ENCODE results near the gene PRKCB.

Gene PRKCB

DNA sequence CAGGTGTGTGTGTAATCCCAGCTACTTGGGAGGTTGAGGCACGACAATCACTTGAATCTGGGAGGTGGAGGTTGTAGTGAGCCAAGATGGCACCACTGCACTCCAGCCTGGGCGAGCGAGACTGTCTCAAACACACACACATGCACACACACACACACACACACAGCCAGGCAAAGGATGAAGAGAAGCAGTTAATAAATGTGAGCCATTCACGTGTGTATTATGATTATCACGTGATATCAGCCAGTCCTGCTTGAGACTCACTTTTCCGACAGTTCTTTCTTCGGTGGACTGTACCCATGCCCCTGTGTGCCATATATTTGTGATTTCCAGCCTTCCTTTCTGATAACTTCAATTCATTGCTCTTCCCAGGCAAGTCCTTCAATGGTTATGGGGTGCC, 119.3 kb downstream of the PRKCB start:
- Histone ChIP-seq H3K27me3 (ENCODE audit: low read length) (no peaks in the 10 kb centered on the region), H3K27ac (ENCODE audit: low read depth, low read length) (no peak overlapping the region), H3K4me2 (ENCODE audit: low read depth, low read length, poor library complexity, severe bottlenecking) (no peak overlapping the region), H4K20me1 (ENCODE audit: low read depth, low read length) (no peaks in the 10 kb centered on the region), H3K9me2 (replicated peaks; ENCODE audit: insufficient read depth, low read length) (no peaks in the 10 kb centered on the region), H2AFZ (ENCODE audit: low read depth, low read length, severe bottlenecking) (no peak overlapping the region), H3K9me3 (ENCODE audit: insufficient read depth, low read length) (0 out of 2 replicates have a peak, but pooled peaks cover 3% of the 10 kb centered on the region), H3K9ac (ENCODE audit: low read length) (no peak overlapping the region), H3F3A (ENCODE audit: insufficient read depth) (no peaks in the 10 kb centered on the region), H3K36me3 (ENCODE audit: low read length) (no peaks in the 10 kb centered on the region), H3K79me2 (ENCODE audit: insufficient read depth, low read length) (no peaks in the 10 kb centered on the region), H3K4me3 (ENCODE audit: insufficient read depth, low read length, poor library complexity, severe bottlenecking) (no peak overlapping the region)
- TF ChIP-seq, protein P1, sequence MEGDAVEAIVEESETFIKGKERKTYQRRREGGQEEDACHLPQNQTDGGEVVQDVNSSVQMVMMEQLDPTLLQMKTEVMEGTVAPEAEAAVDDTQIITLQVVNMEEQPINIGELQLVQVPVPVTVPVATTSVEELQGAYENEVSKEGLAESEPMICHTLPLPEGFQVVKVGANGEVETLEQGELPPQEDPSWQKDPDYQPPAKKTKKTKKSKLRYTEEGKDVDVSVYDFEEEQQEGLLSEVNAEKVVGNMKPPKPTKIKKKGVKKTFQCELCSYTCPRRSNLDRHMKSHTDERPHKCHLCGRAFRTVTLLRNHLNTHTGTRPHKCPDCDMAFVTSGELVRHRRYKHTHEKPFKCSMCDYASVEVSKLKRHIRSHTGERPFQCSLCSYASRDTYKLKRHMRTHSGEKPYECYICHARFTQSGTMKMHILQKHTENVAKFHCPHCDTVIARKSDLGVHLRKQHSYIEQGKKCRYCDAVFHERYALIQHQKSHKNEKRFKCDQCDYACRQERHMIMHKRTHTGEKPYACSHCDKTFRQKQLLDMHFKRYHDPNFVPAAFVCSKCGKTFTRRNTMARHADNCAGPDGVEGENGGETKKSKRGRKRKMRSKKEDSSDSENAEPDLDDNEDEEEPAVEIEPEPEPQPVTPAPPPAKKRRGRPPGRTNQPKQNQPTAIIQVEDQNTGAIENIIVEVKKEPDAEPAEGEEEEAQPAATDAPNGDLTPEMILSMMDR (IDR thresholded peaks at IDR 0.05; ENCODE audit: insufficient read depth, low read length, poor library complexity, severe bottlenecking), result no peak
- TF ChIP-seq EZH2phosphoT487 (conservative IDR thresholded peaks at IDR 0.05; ENCODE audit: low read length), result no peak

- no peak overlapping the region for H3K27ac ChIP-seq (ENCODE audit: low read depth, low read length)
- H3K4me2 ChIP-seq (ENCODE audit: low read depth, low read length, poor library complexity, severe bottlenecking), result no peak overlapping the region
- TF ChIP-seq, protein P1 (IDR thresholded peaks at IDR 0.05; ENCODE audit: insufficient read depth, low read length, poor library complexity, severe bottlenecking), result no peak
- no peak for TF ChIP-seq EZH2phosphoT487 (conservative IDR thresholded peaks at IDR 0.05; ENCODE audit: low read length)
- 0 out of 2 replicates have a peak, but pooled peaks cover 3% of the 10 kb centered on the region for H3K9me3 ChIP-seq (ENCODE audit: insufficient read depth, low read length)
- H3F3A ChIP-seq (ENCODE audit: insufficient read depth), result no peaks in the 10 kb centered on the region
- H3K27me3 ChIP-seq (ENCODE audit: low read length), result no peaks in the 10 kb centered on the region
- H3K79me2 ChIP-seq (ENCODE audit: insufficient read depth, low read length), result no peaks in the 10 kb centered on the region
- H3K9me2 ChIP-seq (replicated peaks; ENCODE audit: insufficient read depth, low read length), result no peaks in the 10 kb centered on the region
- H4K20me1 ChIP-seq (ENCODE audit: low read depth, low read length), result no peaks in the 10 kb centered on the region
- H3K9ac ChIP-seq (ENCODE audit: low read length), result no peak overlapping the region
- H2AFZ ChIP-seq (ENCODE audit: low read depth, low read length, severe bottlenecking), result no peak overlapping the region
- H3K36me3 ChIP-seq (ENCODE audit: low read length), result no peaks in the 10 kb centered on the region
- H3K4me3 ChIP-seq (ENCODE audit: insufficient read depth, low read length, poor library complexity, severe bottlenecking), result no peak overlapping the region
These were observed 121.5 kb downstream of the PRKCB start for GRCh38 chr16:23957287-23957686.

DNA sequence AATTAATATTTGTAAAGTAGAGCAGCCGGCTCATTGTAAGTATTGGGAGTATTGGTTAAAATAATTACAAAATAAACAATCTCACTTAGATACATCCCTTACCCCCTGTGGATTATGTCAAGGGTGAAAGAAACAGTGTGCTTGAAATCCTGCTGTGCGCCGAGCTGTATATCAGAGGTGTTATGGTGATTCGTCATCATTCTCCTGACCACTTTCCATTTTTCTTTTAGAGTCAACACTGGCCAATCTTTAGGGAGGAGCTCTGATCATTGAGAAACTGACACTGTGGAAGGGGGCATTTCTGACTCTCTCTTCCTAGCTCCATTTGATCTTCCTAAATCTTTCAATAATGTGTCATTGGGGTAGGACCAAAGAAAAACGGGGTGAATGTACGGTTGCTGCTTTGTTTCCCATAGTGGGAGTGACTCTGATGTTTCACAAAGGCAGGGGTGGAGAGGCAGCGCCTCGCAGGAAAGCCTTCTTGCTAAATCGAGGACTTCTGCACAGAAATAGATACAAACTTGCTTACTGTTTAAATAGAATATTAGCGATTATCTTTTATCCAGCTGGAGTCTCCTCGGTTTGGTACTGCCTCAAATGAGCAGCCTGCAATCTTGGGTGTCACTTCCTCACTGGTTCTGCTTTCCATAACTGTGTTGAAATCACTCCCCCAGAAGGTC, 123.4 kb downstream of the PRKCB start:
- Histone ChIP-seq H3K4me2 (ENCODE audit: low read depth, low read length, poor library complexity, severe bottlenecking) (no peak overlapping the region), H3K27ac (ENCODE audit: low read depth, low read length) (no peak overlapping the region), H2AFZ (ENCODE audit: low read depth, low read length, severe bottlenecking) (no peak overlapping the region), H3K9me2 (replicated peaks; ENCODE audit: insufficient read depth, low read length) (no peaks in the 10 kb centered on the region), H3K79me2 (ENCODE audit: insufficient read depth, low read length) (no peaks in the 10 kb centered on the region), H3K9me3 (ENCODE audit: insufficient read depth, low read length) (0 out of 2 replicates have a peak, but pooled peaks cover 3% of the 10 kb centered on the region), H4K20me1 (ENCODE audit: low read depth, low read length) (no peaks in the 10 kb centered on the region), H3K36me3 (ENCODE audit: low read length) (no peaks in the 10 kb centered on the region), H3F3A (ENCODE audit: insufficient read depth) (no peaks in the 10 kb centered on the region), H3K9ac (ENCODE audit: low read length) (no peak overlapping the region), H3K4me3 (ENCODE audit: insufficient read depth, low read length, poor library complexity, severe bottlenecking) (no peak overlapping the region), H3K27me3 (ENCODE audit: low read length) (no peaks in the 10 kb centered on the region)
- TF ChIP-seq, protein P1 (IDR thresholded peaks at IDR 0.05; ENCODE audit: insufficient read depth, low read length, poor library complexity, severe bottlenecking), result no peak
- no peak for TF ChIP-seq EZH2phosphoT487 (conservative IDR thresholded peaks at IDR 0.05; ENCODE audit: low read length)

All from SU-DHL-6 (cell line).